Calu3 (cell line): ENCODE results near the gene CSNK1A1. TPM values are rescaled to one million over a fixed set of nuclear protein-coding genes. Genes with fewer than 3 reads are reported as not detected.

ENCODE experiments used
- BruUV-seq: library from RNA; stranded (reverse); fragments of 400-500 nt; replicated peaks from 2 replicates; lab custom pipeline; 2021; lab: Mats Ljungman, UMichigan
- CTCF ChIA-PET: fragments of 300-600 bp; sonication (Branson Sonifier 250); formaldehyde crosslinking; loops from one replicate; lab custom pipeline; 2022; ENCODE audit warnings: antibody characterized with exemption; lab: Charles Lee
- DNase-seq: peaks from one replicate; pipeline ENCODE4 v3.0.0; 2022
- H3K27ac Mint-ChIP-seq: one replicate; pipeline ENCODE4 v1.8.0; 2022; ENCODE audit warnings: mixed read lengths; ENCODE audit not compliant: unreplicated experiment
- H3K27me3 Mint-ChIP-seq: one replicate; pipeline ENCODE4 v1.8.0; 2022; ENCODE audit warnings: mixed read lengths; ENCODE audit not compliant: unreplicated experiment
- H3K36me3 Mint-ChIP-seq: one replicate; pipeline ENCODE4 v1.8.0; 2022; ENCODE audit warnings: mild to moderate bottlenecking, moderate library complexity, mixed read lengths; ENCODE audit not compliant: insufficient read depth, unreplicated experiment
- H3K4me1 Mint-ChIP-seq: one replicate; pipeline ENCODE4 v1.8.0; 2022; ENCODE audit warnings: mild to moderate bottlenecking, low read depth, mixed read lengths; ENCODE audit not compliant: unreplicated experiment
- H3K4me3 Mint-ChIP-seq: one replicate; pipeline ENCODE4 v1.8.0; 2022; ENCODE audit warnings: mild to moderate bottlenecking, low read depth, moderate library complexity, mixed read lengths; ENCODE audit not compliant: unreplicated experiment
- H3K9me3 Mint-ChIP-seq: one replicate; pipeline ENCODE4 v1.8.0; 2022; ENCODE audit warnings: low read depth, mixed read lengths; ENCODE audit not compliant: unreplicated experiment
- CTCF ChIP-seq: fragments of 200-600 bp; IDR thresholded peaks from one replicate; pipeline ENCODE4 v1.8.0; 2022; ENCODE audit warnings: antibody characterized with exemption; ENCODE audit not compliant: unreplicated experiment
- intact Hi-C: fragments of 100-400 bp; cut with micrococcal nuclease; formaldehyde crosslinking; loops from one replicate; pipeline ENCODE4 v1.10.0; 2022; ENCODE audit not compliant: unreplicated experiment
- total RNA-seq: library from RNA; stranded (reverse); gene quantifications from 2 replicates; pipeline ENCODE4 v1.2.3, GENCODE V29; 2022

The CSNK1A1 gene
- total RNA-seq, 1 experiment from 2014 or later: 377 TPM

- intact Hi-C loops: loop anchor here (2.0 kb wide), 1 partner anchor 34 kb away; no protein-coding TSS in a partner anchor
- H3K4me3 Mint-ChIP-seq: no peak overlapping the region
- TF ChIP-seq CTCF: no peak
- peaks cover 54% of the 10 kb centered on the region for H3K4me1 Mint-ChIP-seq
- no peaks in the 10 kb centered on the region for H3K27me3 Mint-ChIP-seq
- H3K27ac Mint-ChIP-seq: peak overlapping the region; percentile 86
- CTCF ChIA-PET: interaction anchor here (0.8 to 2.1 kb wide), 13 partner anchors 10 to 75 kb away, joined by 3 to 7 read pairs (median 4); no protein-coding TSS in a partner anchor
- no peak for DNase-seq
- BruUV-seq: no TSS peak
- peaks cover 67% of the 10 kb centered on the region for H3K36me3 Mint-ChIP-seq
- no peaks in the 10 kb centered on the region for H3K9me3 Mint-ChIP-seq
Measured at GRCh38 chr5:149486726-149487635, 64.3 kb downstream of the CSNK1A1 start.

GRCh38 chr5:149485655-149486615, 65.3 kb downstream of the CSNK1A1 start:
- TF ChIP-seq CTCF: no peak
- no peak overlapping the region for H3K4me3 Mint-ChIP-seq
- H3K4me1 Mint-ChIP-seq: peaks cover 56% of the 10 kb centered on the region
- intact Hi-C loops: loop anchor here (2.0 kb wide), 1 partner anchor 33 kb away; no protein-coding TSS in a partner anchor
- H3K27me3 Mint-ChIP-seq: no peaks in the 10 kb centered on the region
- CTCF ChIA-PET: interaction anchor here (0.6 to 2.1 kb wide), 13 partner anchors 11 to 131 kb away, joined by 3 to 7 read pairs (median 4); no protein-coding TSS in a partner anchor
- no peaks in the 10 kb centered on the region for H3K9me3 Mint-ChIP-seq
- peak; percentile 83 for DNase-seq
- H3K27ac Mint-ChIP-seq: peak overlapping the region; percentile 86
- BruUV-seq: no TSS peak
- peaks cover 56% of the 10 kb centered on the region for H3K36me3 Mint-ChIP-seq

- no peaks in the 10 kb centered on the region for H3K9me3 Mint-ChIP-seq
- no peak overlapping the region for H3K4me3 Mint-ChIP-seq
- CTCF ChIA-PET: no interaction called here
- no peak for TF ChIP-seq CTCF
- intact Hi-C loops: no loop called here
- DNase-seq: no peak
- no TSS peak for BruUV-seq
- H3K4me1 Mint-ChIP-seq: peaks cover 26% of the 10 kb centered on the region
- H3K27ac Mint-ChIP-seq: no peak overlapping the region
- H3K36me3 Mint-ChIP-seq: peaks cover 19% of the 10 kb centered on the region
- H3K27me3 Mint-ChIP-seq: no peaks in the 10 kb centered on the region
Measured at GRCh38 chr5:149481485-149481884, 69.8 kb downstream of the CSNK1A1 start.

GRCh38 chr5:149478761-149479160, 72.5 kb downstream of the CSNK1A1 start:
- CTCF ChIA-PET: interaction anchor here (0.9 kb wide), 1 partner anchor 23 kb away, joined by 3 read pairs; no protein-coding TSS in a partner anchor
- BruUV-seq: no TSS peak
- H3K27me3 Mint-ChIP-seq: no peaks in the 10 kb centered on the region
- H3K36me3 Mint-ChIP-seq: peaks cover 3% of the 10 kb centered on the region
- no peak overlapping the region for H3K27ac Mint-ChIP-seq
- TF ChIP-seq CTCF: no peak
- no peak for DNase-seq
- intact Hi-C loops: no loop called here
- no peak overlapping the region for H3K4me3 Mint-ChIP-seq
- no peaks in the 10 kb centered on the region for H3K9me3 Mint-ChIP-seq
- H3K4me1 Mint-ChIP-seq: peaks cover 21% of the 10 kb centered on the region
